Measurements from ENCODE around the gene SH3D19.
"Not testable (repeated sequence)": the region's sequence is repeated elsewhere in the genome, so short reads cannot be mapped to it uniquely, and the experiment has no call there.

The SH3D19 gene

GRCh38 chr4:151150821-151151580 lies 174.4 kb downstream of the SH3D19 start:
- no peak for DNase-seq (ENCODE audit: low spot score)

GRCh38 chr4:151148261-151148660 lies 177.1 kb downstream of the SH3D19 start:
- no peak for DNase-seq (ENCODE audit: low spot score)

GRCh38 chr4:151147000-151147399 lies 178.4 kb downstream of the SH3D19 start:
- DNase-seq (ENCODE audit: low spot score) = no peak

DNA sequence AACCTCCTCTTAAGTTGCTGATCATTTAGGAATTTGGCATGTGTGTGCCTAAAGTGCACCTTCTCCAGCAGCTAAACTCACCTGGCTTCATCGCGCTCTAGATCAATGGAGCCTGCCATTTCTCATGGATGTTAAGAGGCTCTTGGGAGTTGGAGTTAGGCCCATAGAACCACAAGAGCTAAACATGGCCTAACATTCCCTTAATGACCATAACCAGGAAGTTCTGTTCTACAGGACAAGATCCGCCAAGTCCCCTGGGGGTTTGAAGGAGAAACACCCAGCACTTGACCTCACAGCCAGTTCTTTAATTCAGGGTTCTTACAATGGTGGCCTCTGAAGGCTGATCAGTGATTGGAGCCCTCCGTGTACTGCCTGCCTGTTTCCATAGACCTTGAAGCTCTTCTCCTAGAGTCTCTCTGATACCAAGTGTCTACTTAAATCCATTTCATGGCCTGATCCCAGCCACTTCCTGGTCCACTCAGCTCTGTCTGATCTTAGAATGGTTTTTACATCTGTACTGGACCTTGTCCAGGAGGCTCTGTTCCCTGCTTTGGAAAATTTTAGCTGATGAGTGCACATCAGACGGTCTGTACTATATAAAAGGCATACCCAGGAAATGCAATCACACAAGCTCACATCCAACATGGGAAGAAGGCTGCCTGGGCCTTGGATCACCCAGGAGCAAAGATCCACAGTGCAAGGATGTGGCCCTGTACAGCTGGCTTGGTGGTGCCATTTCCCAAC lies 180.9 kb downstream of the SH3D19 start:
- DNase-seq (ENCODE audit: low spot score) = no peak

- DNase-seq (ENCODE audit: low spot score) = no peak
These were observed 181.6 kb downstream of the SH3D19 start for GRCh38 chr4:151143811-151144210.

GRCh38 chr4:151143162-151143561 lies 182.2 kb downstream of the SH3D19 start:
- DNase-seq (ENCODE audit: low spot score) = no peak

DNA sequence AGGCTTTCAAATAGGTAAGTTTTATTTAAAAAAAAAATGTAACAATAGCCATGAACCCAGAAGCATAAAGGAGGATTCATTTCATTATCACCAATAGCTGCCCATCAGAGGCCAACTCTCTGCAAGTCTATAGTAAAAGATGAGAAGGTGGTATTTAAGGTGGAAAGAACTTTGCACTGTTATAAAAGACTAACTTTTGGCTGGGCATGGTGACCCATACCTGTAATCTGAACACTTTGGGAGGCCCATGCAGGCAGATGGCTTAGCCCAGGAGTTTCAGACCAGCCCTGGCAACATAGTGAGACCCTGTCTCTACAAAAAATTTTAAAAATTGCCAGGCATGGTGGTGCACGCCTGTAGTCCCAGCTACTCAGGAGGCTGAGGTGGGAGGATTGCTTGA lies 182.6 kb downstream of the SH3D19 start:
- DNase-seq (ENCODE audit: low spot score) = no peak

DNA sequence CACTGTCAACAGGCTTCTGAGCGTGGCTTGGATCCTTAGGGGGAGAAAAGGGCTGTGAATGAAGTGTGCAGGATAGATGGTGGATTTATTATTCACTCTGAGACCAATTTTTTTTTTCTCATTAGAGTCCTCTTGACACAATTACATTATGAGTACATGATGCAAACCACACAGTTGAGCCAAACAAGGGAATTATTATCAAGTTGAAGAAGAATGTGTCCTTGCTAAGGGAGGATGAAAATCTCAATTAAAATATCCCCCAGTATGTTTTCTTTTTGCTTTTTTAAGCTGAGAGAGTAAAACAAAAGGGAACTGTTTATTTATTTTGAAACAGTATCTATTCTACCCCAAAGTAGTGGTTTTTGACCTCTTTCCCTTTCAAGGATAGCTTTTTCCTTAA lies 185.6 kb downstream of the SH3D19 start:
- no peak for DNase-seq (ENCODE audit: low spot score)

- DNase-seq (ENCODE audit: low spot score) = not testable (repeated sequence)
These were observed 189.4 kb downstream of the SH3D19 start for GRCh38 chr4:151136048-151136447.

DNA sequence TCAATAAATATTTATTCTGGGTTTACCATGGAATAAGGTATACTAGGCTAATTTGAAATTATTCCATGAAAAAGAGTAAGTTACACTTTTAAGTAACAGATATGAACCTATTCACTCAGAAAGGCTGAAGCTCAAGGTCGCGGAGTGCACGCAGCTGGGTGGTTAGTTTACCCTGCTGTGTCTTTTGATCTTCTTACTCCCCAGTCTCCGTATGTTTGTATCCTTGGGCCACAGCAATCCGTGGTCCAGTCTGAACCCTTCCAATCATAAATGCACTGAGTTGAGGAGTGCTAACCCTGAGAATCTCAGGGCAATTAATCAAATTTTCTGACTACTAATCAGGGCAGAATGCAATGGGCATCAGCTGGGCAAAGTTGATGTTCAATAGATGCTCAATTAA lies 192.1 kb downstream of the SH3D19 start:
- no peak for DNase-seq (ENCODE audit: low spot score)

GRCh38 chr4:151129796-151130195 lies 195.6 kb downstream of the SH3D19 start:
- DNase-seq (ENCODE audit: low spot score) = no peak

DNA sequence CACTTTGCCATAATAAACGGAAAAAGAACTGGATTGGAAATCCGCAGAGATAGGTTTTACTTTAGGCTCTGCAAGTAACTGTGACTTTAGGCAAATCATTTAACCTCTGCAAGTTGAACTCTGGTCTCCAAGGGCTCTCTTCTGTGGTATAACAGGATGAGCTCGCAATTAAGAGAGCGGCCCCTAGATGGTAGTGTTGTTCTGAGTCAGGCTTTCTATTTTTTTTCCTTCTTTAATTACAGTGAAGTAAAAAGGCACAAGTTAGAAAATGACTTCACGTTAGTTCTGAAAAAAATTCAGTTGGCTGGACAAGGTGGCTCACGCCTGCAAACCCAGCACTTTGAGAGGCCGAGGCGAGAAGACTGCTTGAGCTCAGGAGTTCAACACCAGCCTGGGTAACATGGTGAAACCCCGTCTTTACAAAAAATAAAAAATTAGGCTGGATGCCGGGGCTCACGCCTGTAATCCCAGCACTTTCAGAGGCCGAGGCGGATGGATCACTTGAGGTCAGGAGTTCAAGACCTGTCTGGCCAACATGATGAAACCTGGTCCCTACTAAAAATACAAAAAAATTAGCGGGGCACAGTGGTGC lies 207.9 kb downstream of the SH3D19 start:
- DNase-seq (ENCODE audit: low spot score) = peak; percentile 81

GRCh38 chr4:151114986-151115385 lies 210.4 kb downstream of the SH3D19 start:
- DNase-seq (ENCODE audit: low spot score) = no peak

- DNase-seq (ENCODE audit: low spot score) = no peak
These were observed 211.1 kb downstream of the SH3D19 start for GRCh38 chr4:151114338-151114737.

- no peak for DNase-seq (ENCODE audit: low spot score)
These were observed 215.2 kb downstream of the SH3D19 start for GRCh38 chr4:151110236-151110635.

DNA sequence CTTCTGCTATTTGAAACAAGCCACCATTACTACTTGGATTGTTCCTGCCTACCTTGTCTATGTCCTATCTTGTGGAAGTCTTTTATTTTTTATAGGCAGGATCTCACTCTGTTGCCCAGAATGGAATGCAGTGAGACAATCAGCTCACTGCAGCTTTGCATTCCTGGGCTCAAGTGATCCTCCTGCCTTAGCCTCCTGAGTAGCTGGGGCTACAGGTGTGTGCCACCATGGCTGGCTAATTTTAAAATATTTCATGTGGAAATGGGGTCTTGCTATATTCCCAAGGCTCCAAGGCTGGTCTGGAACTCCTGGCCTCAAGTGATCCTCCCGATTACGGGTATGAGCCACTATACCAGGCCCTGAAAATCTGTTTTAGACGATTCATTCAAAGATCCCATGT lies 218.3 kb downstream of the SH3D19 start:
- no peak for DNase-seq (ENCODE audit: low spot score)

GRCh38 chr4:151105454-151106032 lies 219.9 kb downstream of the SH3D19 start:
- DNase-seq (ENCODE audit: low spot score) = no peak

- DNase-seq (ENCODE audit: low spot score) = no peak
These were observed 220.8 kb downstream of the SH3D19 start for GRCh38 chr4:151104621-151105020.

DNA sequence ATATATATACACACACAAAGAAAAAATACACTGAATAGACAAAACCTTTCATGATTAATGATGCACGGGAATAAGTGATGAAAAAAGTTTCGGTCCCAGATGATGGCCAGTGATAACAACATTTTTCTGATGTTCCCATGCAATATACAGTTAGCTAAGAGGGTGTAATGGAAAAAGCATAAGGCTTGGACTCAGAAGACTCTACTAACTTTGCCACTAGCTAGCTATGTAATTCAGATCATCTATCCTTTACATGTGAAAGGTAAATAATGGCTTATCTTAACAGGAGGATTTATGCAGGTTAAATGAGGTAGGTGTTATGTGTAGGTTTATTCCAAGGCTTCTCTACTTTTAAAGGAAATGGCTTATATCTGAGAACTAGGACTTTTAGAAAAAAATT lies 221.6 kb downstream of the SH3D19 start:
- DNase-seq (ENCODE audit: low spot score) = no peak

- DNase-seq (ENCODE audit: low spot score) = no peak
These were observed 224.9 kb downstream of the SH3D19 start for GRCh38 chr4:151100531-151100930.

GRCh38 chr4:151099976-151100417 lies 225.4 kb downstream of the SH3D19 start:
- DNase-seq (ENCODE audit: low spot score) = peak; percentile 36

DNA sequence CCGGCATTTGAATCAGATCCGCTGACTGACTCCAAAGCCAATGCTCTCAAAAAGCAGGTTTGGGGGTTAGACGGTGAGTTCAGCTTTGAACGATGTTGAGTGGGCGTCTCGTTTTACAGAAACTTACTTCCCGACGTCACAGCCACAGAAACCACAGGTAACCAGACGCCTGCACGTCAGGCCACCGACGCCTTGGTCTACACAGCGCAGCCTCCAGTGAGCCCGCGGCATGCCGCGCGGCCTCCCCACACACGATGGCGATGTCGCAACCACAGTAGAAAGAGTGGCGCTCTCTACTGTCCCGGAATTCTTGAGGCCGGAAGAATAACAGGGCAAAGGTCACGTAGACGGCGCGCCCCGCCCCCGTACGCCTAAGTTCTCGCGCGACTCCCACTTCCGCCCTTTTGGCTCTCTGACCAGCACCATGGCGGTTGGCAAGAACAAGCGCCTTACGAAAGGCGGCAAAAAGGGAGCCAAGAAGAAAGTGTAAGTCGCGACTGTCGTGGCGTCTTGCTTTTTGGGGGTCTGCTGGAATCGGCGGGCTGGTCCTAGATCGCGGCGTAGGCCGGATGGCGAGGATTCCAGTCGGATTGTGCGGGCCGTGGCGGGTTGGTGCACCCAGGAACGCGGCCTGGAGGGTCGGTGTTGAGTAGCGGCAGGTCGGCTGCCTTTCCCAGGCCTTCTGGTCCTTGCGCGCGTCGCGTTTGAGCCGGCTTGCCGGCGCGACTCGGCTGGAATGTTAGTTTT lies 226.0 kb downstream of the SH3D19 start, which contains the start of gene RPS3A:
Gene RPS3A, plus strand, starts transcription at position 400 of the 747 bp plus-strand sequence. Its CDS starts 25 bp downstream, at position 425.
- DNase-seq (ENCODE audit: low spot score) = peak; percentile 97
